ENCODE data around the gene ADAMTS9.

DNA sequence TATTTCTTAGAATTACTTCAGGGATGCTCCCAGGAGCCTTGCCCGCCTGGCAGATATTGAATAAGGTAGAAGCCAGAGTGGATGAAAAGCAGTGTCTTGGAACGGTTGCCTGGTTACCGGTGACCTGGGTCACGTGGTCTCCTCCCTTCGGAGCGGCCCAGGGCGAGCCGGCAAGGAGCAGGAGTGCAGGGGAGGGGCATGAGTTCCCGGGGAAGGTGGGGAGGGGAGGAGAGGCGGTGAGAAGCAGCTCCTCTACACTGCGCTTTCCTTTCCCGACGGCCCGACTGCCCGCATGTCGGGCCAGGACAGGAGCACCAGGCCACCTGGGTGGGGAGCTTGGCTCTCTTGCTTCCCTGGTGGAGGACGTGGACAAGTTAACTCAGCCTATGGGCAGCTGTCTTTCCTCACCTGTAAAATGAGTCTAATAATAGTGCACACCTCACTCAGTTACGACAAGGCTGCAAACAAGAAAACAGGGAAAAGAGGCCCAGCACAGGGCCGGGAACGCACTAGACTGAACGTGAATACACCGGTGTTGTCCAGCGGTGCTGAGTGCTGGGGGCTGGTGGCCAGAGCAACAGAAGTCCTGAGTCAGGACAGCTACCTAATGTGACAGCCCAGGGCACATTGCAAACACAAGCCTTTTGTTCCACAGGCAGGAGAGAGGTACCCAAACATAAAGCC, 198.3 kb downstream of the ADAMTS9 start:
- TF ChIP-seq, protein P1, sequence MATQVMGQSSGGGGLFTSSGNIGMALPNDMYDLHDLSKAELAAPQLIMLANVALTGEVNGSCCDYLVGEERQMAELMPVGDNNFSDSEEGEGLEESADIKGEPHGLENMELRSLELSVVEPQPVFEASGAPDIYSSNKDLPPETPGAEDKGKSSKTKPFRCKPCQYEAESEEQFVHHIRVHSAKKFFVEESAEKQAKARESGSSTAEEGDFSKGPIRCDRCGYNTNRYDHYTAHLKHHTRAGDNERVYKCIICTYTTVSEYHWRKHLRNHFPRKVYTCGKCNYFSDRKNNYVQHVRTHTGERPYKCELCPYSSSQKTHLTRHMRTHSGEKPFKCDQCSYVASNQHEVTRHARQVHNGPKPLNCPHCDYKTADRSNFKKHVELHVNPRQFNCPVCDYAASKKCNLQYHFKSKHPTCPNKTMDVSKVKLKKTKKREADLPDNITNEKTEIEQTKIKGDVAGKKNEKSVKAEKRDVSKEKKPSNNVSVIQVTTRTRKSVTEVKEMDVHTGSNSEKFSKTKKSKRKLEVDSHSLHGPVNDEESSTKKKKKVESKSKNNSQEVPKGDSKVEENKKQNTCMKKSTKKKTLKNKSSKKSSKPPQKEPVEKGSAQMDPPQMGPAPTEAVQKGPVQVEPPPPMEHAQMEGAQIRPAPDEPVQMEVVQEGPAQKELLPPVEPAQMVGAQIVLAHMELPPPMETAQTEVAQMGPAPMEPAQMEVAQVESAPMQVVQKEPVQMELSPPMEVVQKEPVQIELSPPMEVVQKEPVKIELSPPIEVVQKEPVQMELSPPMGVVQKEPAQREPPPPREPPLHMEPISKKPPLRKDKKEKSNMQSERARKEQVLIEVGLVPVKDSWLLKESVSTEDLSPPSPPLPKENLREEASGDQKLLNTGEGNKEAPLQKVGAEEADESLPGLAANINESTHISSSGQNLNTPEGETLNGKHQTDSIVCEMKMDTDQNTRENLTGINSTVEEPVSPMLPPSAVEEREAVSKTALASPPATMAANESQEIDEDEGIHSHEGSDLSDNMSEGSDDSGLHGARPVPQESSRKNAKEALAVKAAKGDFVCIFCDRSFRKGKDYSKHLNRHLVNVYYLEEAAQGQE (IDR thresholded peaks at IDR 0.05; ENCODE audit: unreplicated experiment), result no peak
- TF ChIP-seq, protein P2, sequence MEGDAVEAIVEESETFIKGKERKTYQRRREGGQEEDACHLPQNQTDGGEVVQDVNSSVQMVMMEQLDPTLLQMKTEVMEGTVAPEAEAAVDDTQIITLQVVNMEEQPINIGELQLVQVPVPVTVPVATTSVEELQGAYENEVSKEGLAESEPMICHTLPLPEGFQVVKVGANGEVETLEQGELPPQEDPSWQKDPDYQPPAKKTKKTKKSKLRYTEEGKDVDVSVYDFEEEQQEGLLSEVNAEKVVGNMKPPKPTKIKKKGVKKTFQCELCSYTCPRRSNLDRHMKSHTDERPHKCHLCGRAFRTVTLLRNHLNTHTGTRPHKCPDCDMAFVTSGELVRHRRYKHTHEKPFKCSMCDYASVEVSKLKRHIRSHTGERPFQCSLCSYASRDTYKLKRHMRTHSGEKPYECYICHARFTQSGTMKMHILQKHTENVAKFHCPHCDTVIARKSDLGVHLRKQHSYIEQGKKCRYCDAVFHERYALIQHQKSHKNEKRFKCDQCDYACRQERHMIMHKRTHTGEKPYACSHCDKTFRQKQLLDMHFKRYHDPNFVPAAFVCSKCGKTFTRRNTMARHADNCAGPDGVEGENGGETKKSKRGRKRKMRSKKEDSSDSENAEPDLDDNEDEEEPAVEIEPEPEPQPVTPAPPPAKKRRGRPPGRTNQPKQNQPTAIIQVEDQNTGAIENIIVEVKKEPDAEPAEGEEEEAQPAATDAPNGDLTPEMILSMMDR (conservative IDR thresholded peaks at IDR 0.05; ENCODE audit: low read depth in 2 of 2), result no peak
- TF ChIP-seq EZH2 (IDR thresholded peaks at IDR 0.05; ENCODE audit: low read depth, unreplicated experiment), result no peak
- TF ChIP-seq POLR2AphosphoS5 (IDR thresholded peaks at IDR 0.05; ENCODE audit: low read depth), result no peak
